SU-DHL-6 (cell line): Measurements from ENCODE around the gene DMRT3.

Experiments
- H2AFZ ChIP-seq: fragments of 200-600 bp; sonication (generic); 2 replicates; pipeline ENCODE4 v1.6.1; 2014; ENCODE audit warnings: low read depth, mild to moderate bottlenecking, moderate library complexity, mixed read lengths, antibody characterized with exemption, low read length; ENCODE audit not compliant: severe bottlenecking
- H3F3A ChIP-seq: fragments of 200-600 bp; shearing (Covaris generic); 2 replicates; pipeline ENCODE4 v1.6.0; 2016; ENCODE audit warnings: antibody characterized with exemption, mild to moderate bottlenecking; ENCODE audit not compliant: insufficient read depth
- H3K27ac ChIP-seq: fragments of 200-600 bp; sonication (generic); 2 replicates; pipeline ENCODE4 v1.5.1; 2016; ENCODE audit warnings: low read depth, mild to moderate bottlenecking, low read length, moderate library complexity, mixed read lengths
- H3K27me3 ChIP-seq: fragments of 200-600 bp; sonication (generic), shearing (Covaris generic); 2 replicates; pipeline ENCODE4 v1.6.0; 2014; ENCODE audit warnings: mild to moderate bottlenecking, low read length
- H3K36me3 ChIP-seq: fragments of 200-600 bp; sonication (generic); 2 replicates; pipeline ENCODE4 v1.6.1; 2014; ENCODE audit warnings: mild to moderate bottlenecking, low read length, mixed read lengths
- H3K4me2 ChIP-seq: fragments of 300-600, 200-600 bp; shearing (Covaris generic), sonication (generic); 2 replicates; pipeline ENCODE4 v1.6.0; 2014; ENCODE audit warnings: low read length, low read depth, mild to moderate bottlenecking; ENCODE audit not compliant: poor library complexity, severe bottlenecking
- H3K4me3 ChIP-seq: fragments of 200-600 bp; sonication (generic); 2 replicates; pipeline ENCODE4 v1.5.1; 2014; ENCODE audit warnings: antibody characterized with exemption, low read length, mild to moderate bottlenecking, mixed read lengths; ENCODE audit not compliant: insufficient read depth, poor library complexity, severe bottlenecking
- H3K79me2 ChIP-seq: fragments of 200-600 bp; sonication (generic); 2 replicates; pipeline ENCODE4 v1.6.1; 2014; ENCODE audit warnings: mild to moderate bottlenecking, low read length, moderate library complexity; ENCODE audit not compliant: insufficient read depth
- H3K9ac ChIP-seq: fragments of 200-600 bp; sonication (generic); 2 replicates; pipeline ENCODE4 v1.7.0; 2014; ENCODE audit warnings: mild to moderate bottlenecking, low read length
- H3K9me2 ChIP-seq: fragments of 200-600 bp; sonication (generic); replicated peaks from 2 replicates; pipeline ENCODE4 v1.6.1; 2014; ENCODE audit warnings: low read length; ENCODE audit not compliant: insufficient read depth
- H3K9me3 ChIP-seq: fragments of 200-600 bp; sonication (generic); 2 replicates; pipeline ENCODE4 v1.6.1; 2014; ENCODE audit warnings: low read length, mixed read lengths; ENCODE audit not compliant: insufficient read depth
- H4K20me1 ChIP-seq: fragments of 200-600 bp; sonication (generic); 2 replicates; pipeline ENCODE4 v1.6.1; 2014; ENCODE audit warnings: low read depth, mild to moderate bottlenecking, antibody characterized with exemption, low read length, moderate library complexity, mixed read lengths
- CTCF ChIP-seq: fragments of 200-600 bp; sonication (generic); IDR thresholded peaks from one replicate; pipeline ENCODE4 v1.5.1; 2017; ENCODE audit warnings: antibody characterized with exemption, mild to moderate bottlenecking, low read length, moderate library complexity; ENCODE audit not compliant: insufficient read depth, poor library complexity, severe bottlenecking
- EZH2phosphoT487 ChIP-seq: fragments of 200-600 bp; sonication (generic), shearing (Covaris generic); conservative IDR thresholded peaks from 2 replicates; pipeline ENCODE4 v1.6.1; 2018; ENCODE audit warnings: mild to moderate bottlenecking, antibody characterized with exemption, low read length, moderate library complexity, mixed read lengths

DMRT3 gene

GRCh38 chr9:974031-974995 lies 2.1 kb upstream of the DMRT3 start:
- Histone ChIP-seq H3K9me2 (no peaks in the 10 kb centered on the region), H3K27ac (no peak overlapping the region), H2AFZ (no peak overlapping the region), H3K9ac (no peak overlapping the region), H3K27me3 (no peaks in the 10 kb centered on the region), H3F3A (no peaks in the 10 kb centered on the region), H3K79me2 (no peaks in the 10 kb centered on the region), H4K20me1 (no peaks in the 10 kb centered on the region), H3K4me3 (no peak overlapping the region), H3K9me3 (no peaks in the 10 kb centered on the region), H3K4me2 (no peak overlapping the region), H3K36me3 (no peaks in the 10 kb centered on the region)
- TF ChIP-seq EZH2phosphoT487 (no peak), CTCF (no peak)

- H3F3A ChIP-seq = no peaks in the 10 kb centered on the region
- H3K9ac ChIP-seq = no peak overlapping the region
- no peak overlapping the region for H3K4me2 ChIP-seq
- H3K27me3 ChIP-seq = no peaks in the 10 kb centered on the region
- H3K4me3 ChIP-seq = no peak overlapping the region
- no peak overlapping the region for H2AFZ ChIP-seq
- H3K36me3 ChIP-seq = no peaks in the 10 kb centered on the region
- H3K27ac ChIP-seq = no peak overlapping the region
- H3K9me2 ChIP-seq = no peaks in the 10 kb centered on the region
- no peaks in the 10 kb centered on the region for H3K79me2 ChIP-seq
- H4K20me1 ChIP-seq = no peaks in the 10 kb centered on the region
- TF ChIP-seq EZH2phosphoT487 = no peak
- no peak for TF ChIP-seq CTCF
- no peaks in the 10 kb centered on the region for H3K9me3 ChIP-seq
These were observed 1.3 kb upstream of the DMRT3 start for GRCh38 chr9:974996-975739.

- H3K4me3 ChIP-seq = no peak overlapping the region
- no peak overlapping the region for H2AFZ ChIP-seq
These were observed 656 bp upstream of the DMRT3 start for GRCh38 chr9:975740-976257.

More at GRCh38 chr9:975740-976257, 656 bp upstream of the DMRT3 start:
- H3K27ac ChIP-seq = no peak overlapping the region
- H3K27me3 ChIP-seq = no peaks in the 10 kb centered on the region
- no peak overlapping the region for H3K9ac ChIP-seq
- no peaks in the 10 kb centered on the region for H3K79me2 ChIP-seq
- H3K9me2 ChIP-seq = no peaks in the 10 kb centered on the region
- no peaks in the 10 kb centered on the region for H3K9me3 ChIP-seq
- no peaks in the 10 kb centered on the region for H3F3A ChIP-seq
- no peaks in the 10 kb centered on the region for H4K20me1 ChIP-seq
- no peak overlapping the region for H3K4me2 ChIP-seq
- no peaks in the 10 kb centered on the region for H3K36me3 ChIP-seq
- TF ChIP-seq CTCF (no peak), EZH2phosphoT487 (no peak)
